ENCODE measurements around the gene KSR1. TPM values are rescaled to one million over a fixed set of nuclear protein-coding genes. Genes with fewer than 3 reads are reported as not detected.
A peak's percentile ranks its signal among the peaks of the same experiment; 100 is the strongest.

The KSR1 gene
- total RNA-seq, 1 donor from 2014 or later, result 90.2 TPM

GRCh38 chr17:27430383-27430840 is 25.8 kb upstream of the KSR1 start:
- TF ChIP-seq CTCF (IDR thresholded peaks at IDR 0.05; ENCODE audit: insufficient read depth, low read depth, low read length) (no peak), EZH2 (IDR thresholded peaks at IDR 0.05; ENCODE audit: insufficient read depth, low read length) (no peak)
- Mint-ChIP-seq H3K9me3 (ENCODE audit: unreplicated experiment) (peaks cover 8% of the 10 kb centered on the region), H3K36me3 (ENCODE audit: low read depth, unreplicated experiment) (no peaks in the 10 kb centered on the region), H3K27ac (ENCODE audit: unreplicated experiment) (no peak overlapping the region), H3K4me3 (ENCODE audit: unreplicated experiment) (no peak overlapping the region), H3K4me1 (ENCODE audit: low read depth, unreplicated experiment) (peaks cover 1% of the 10 kb centered on the region), H3K27me3 (ENCODE audit: low read depth, unreplicated experiment) (peaks cover 5% of the 10 kb centered on the region)
- H2AFZ ChIP-seq (ENCODE audit: low read depth, low read length), result no peak overlapping the region
- H3K27me3 ChIP-seq (ENCODE audit: insufficient read depth, low read length), result no peaks in the 10 kb centered on the region
- no peaks in the 10 kb centered on the region for H3K4me1 ChIP-seq (ENCODE audit: insufficient read depth, low read length)
- no peak for FAIRE-seq
- DNase-seq (ENCODE audit: low read depth), result no peak
- no peak overlapping the region for H3K9ac ChIP-seq (ENCODE audit: low read length)
- H3K4me3 ChIP-seq (ENCODE audit: insufficient read depth, low read depth, low read length), result no peak overlapping the region
- no peak overlapping the region for H3K4me2 ChIP-seq (ENCODE audit: low read length)
- no peaks in the 10 kb centered on the region for H3K79me2 ChIP-seq (ENCODE audit: insufficient read depth, low read length)
- H3K9me3 ChIP-seq (ENCODE audit: insufficient read depth, low read depth, low read length), result no peaks in the 10 kb centered on the region
- H3K36me3 ChIP-seq (ENCODE audit: insufficient read depth, low read length), result no peaks in the 10 kb centered on the region
- H3K27ac ChIP-seq (ENCODE audit: low read depth, low read length), result no peak overlapping the region
- no peaks in the 10 kb centered on the region for H4K20me1 ChIP-seq (ENCODE audit: insufficient read depth, low read length)

GRCh38 chr17:27430882-27431491 is 25.3 kb upstream of the KSR1 start:
- Mint-ChIP-seq H3K27ac (ENCODE audit: unreplicated experiment) (no peak overlapping the region), H3K9me3 (ENCODE audit: unreplicated experiment) (peaks cover 8% of the 10 kb centered on the region)
- FAIRE-seq, result no peak

More at GRCh38 chr17:27430882-27431491, 25.3 kb upstream of the KSR1 start:
- no peak overlapping the region for H3K9ac ChIP-seq (ENCODE audit: low read length)
- no peaks in the 10 kb centered on the region for H3K79me2 ChIP-seq (ENCODE audit: insufficient read depth, low read length)
- H3K9me3 ChIP-seq (ENCODE audit: insufficient read depth, low read depth, low read length), result no peaks in the 10 kb centered on the region
- no peak overlapping the region for H3K4me3 ChIP-seq (ENCODE audit: insufficient read depth, low read depth, low read length)
- H4K20me1 ChIP-seq (ENCODE audit: insufficient read depth, low read length), result no peaks in the 10 kb centered on the region
- Mint-ChIP-seq H3K4me1 (ENCODE audit: low read depth, unreplicated experiment) (peaks cover 1% of the 10 kb centered on the region), H3K4me3 (ENCODE audit: unreplicated experiment) (no peak overlapping the region), H3K36me3 (ENCODE audit: low read depth, unreplicated experiment) (no peaks in the 10 kb centered on the region), H3K27me3 (ENCODE audit: low read depth, unreplicated experiment) (peaks cover 7% of the 10 kb centered on the region)
- H3K36me3 ChIP-seq (ENCODE audit: insufficient read depth, low read length), result no peaks in the 10 kb centered on the region
- no peak overlapping the region for H3K27ac ChIP-seq (ENCODE audit: low read depth, low read length)
- no peaks in the 10 kb centered on the region for H3K4me1 ChIP-seq (ENCODE audit: insufficient read depth, low read length)
- DNase-seq (ENCODE audit: low read depth), result no peak
- no peaks in the 10 kb centered on the region for H3K27me3 ChIP-seq (ENCODE audit: insufficient read depth, low read length)
- no peak overlapping the region for H3K4me2 ChIP-seq (ENCODE audit: low read length)
- TF ChIP-seq EZH2 (IDR thresholded peaks at IDR 0.05; ENCODE audit: insufficient read depth, low read length) (no peak), CTCF (IDR thresholded peaks at IDR 0.05; ENCODE audit: insufficient read depth, low read depth, low read length) (peak; percentile 61)
- peak overlapping the region; percentile 18 for H2AFZ ChIP-seq (ENCODE audit: low read depth, low read length)
